RWPE2 (cell line): ENCODE results near the gene ISCA2.
A peak's percentile ranks its signal among the peaks of the same experiment; 100 is the strongest.

Experiments used
- ATAC-seq: fragments of 200-7000 bp; cut with Tn5 transposase; 3 replicates; pipeline ENCODE4 v1.9.1; 2021; ENCODE audit warnings: low read depth
- DNase-seq: peaks from one replicate; pipeline ENCODE4 v3.0.0-alpha.2; 2020; ENCODE audit warnings: low spot score
- H3K27ac ChIP-seq: fragments of 450-650 bp; 2 replicates; pipeline ENCODE4 v1.5.1; 2017; ENCODE audit warnings: mild to moderate bottlenecking; ENCODE audit not compliant: poor library complexity, severe bottlenecking
- H3K27me3 ChIP-seq: fragments of 250-450 bp; sonication (Bioruptor Pico); 2 replicates; pipeline ENCODE4 v1.5.1; 2021; ENCODE audit warnings: mild to moderate bottlenecking, moderate library complexity; ENCODE audit not compliant: insufficient read depth, poor library complexity, severe bottlenecking
- H3K36me3 ChIP-seq: fragments of 250-450 bp; sonication (Bioruptor Pico); 2 replicates; pipeline ENCODE4 v1.5.1; 2020; ENCODE audit warnings: low read depth, mild to moderate bottlenecking, moderate library complexity
- H3K4me1 ChIP-seq: fragments of 250-450 bp; sonication (Bioruptor Pico); 2 replicates; pipeline ENCODE4 v1.5.1; 2021; ENCODE audit warnings: mild to moderate bottlenecking, moderate library complexity; ENCODE audit not compliant: insufficient read depth, poor library complexity, severe bottlenecking
- H3K4me3 ChIP-seq: fragments of 250-450 bp; sonication (Bioruptor Pico); 2 replicates; pipeline ENCODE4 v1.5.1; 2021; ENCODE audit warnings: mild to moderate bottlenecking, moderate library complexity; ENCODE audit not compliant: severe bottlenecking
- H3K9me3 ChIP-seq: fragments of 250-450 bp; sonication (Bioruptor Pico); 2 replicates; pipeline ENCODE4 v1.5.1; 2021; ENCODE audit warnings: mild to moderate bottlenecking, moderate library complexity; ENCODE audit not compliant: severe bottlenecking
- CTCF ChIP-seq: fragments of 450-650 bp; IDR thresholded peaks from one replicate; pipeline ENCODE4 v1.5.1; 2017; ENCODE audit warnings: mild to moderate bottlenecking, moderate library complexity; ENCODE audit not compliant: poor library complexity, severe bottlenecking

Gene ISCA2

GRCh38 chr14:74510223-74510931 lies 16.8 kb downstream of the ISCA2 start:
- no peak overlapping the region for H3K27ac ChIP-seq
- peak; percentile 69 for DNase-seq

DNA sequence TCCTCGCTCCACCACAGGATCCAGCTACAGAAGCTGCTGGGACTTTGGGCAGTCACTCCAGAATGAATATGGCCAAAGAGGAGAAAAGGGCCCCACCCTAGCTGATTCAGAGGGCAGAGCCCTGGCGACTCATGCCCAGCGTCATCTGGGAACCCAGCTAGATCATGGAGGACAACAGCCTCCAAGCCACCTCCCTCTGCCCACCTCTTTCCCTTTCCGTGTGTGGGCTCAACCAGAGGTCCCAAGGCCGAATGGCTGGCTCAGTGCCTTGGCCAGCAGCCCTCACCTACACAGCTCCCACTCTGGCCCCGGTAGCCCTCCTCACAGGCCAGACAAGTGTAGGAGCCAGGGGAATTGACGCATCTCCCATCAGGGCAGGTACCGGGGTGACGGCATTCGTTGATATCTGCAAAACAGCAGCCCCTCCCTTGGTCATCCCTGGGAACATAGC lies 17.4 kb downstream of the ISCA2 start:
- DNase-seq: peak; percentile 68
- Histone ChIP-seq H3K36me3 (peaks cover 97% of the 10 kb centered on the region), H3K9me3 (no peaks in the 10 kb centered on the region), H3K27ac (no peak overlapping the region), H3K27me3 (no peaks in the 10 kb centered on the region), H3K4me3 (no peak overlapping the region), H3K4me1 (peaks cover 3% of the 10 kb centered on the region)
- no peak for TF ChIP-seq CTCF
- peak; percentile 64 for ATAC-seq

More at GRCh38 chr14:74510223-74510931, 16.8 kb downstream of the ISCA2 start:
- TF ChIP-seq CTCF: no peak
- peaks cover 3% of the 10 kb centered on the region for H3K4me1 ChIP-seq
- H3K36me3 ChIP-seq: peaks cover 95% of the 10 kb centered on the region
- no peak for ATAC-seq
- no peak overlapping the region for H3K4me3 ChIP-seq
- H3K9me3 ChIP-seq: no peaks in the 10 kb centered on the region
- H3K27me3 ChIP-seq: no peaks in the 10 kb centered on the region

DNA sequence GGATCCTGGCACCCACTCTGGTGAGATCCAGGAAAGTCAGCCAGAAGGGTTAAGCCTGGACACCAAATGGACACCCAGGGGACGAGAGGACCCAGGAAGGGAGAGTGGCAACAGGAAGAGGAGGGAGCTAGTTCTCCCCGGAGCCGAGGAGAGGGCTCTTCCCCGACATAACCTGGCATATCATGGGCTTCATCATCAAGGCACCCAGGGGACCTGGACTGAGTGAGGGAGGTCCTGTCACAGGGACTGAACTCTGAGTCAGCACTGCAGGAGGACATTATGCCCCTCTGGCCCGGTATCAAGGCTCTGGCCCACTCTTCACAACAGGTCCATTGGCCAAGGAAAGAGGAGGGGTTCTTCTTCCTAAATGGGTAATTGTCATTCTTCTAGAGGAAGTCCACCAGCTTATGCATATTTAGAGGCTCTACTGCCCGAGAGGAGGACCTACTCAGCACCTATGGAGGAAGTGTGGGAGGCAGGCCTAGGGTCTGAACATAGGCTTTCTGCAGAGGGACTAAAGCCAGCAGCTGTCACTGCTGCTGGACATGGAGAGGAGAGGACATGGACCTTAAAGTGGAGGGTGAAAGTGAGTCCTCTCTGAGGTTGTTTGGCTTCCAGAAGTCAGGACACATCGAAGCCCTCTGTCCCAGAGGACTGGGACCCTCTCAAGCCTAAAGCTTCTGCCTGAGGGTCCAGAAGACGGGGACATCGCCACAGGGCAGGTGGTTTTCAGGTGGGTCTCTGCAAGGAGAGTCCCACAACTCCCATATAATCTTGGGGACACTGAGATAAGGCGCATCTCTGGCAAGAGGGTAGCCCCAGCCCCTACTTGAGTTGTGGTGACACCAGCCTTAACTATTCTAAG lies 18.6 kb downstream of the ISCA2 start:
- no peak for TF ChIP-seq CTCF
- no peak overlapping the region for H3K27ac ChIP-seq
- peaks cover 3% of the 10 kb centered on the region for H3K4me1 ChIP-seq
- peak; percentile 31 for DNase-seq
- no peak overlapping the region for H3K4me3 ChIP-seq
- H3K36me3 ChIP-seq: peaks cover 94% of the 10 kb centered on the region
- no peak for ATAC-seq
- H3K9me3 ChIP-seq: no peaks in the 10 kb centered on the region
- no peaks in the 10 kb centered on the region for H3K27me3 ChIP-seq

- H3K27me3 ChIP-seq: no peaks in the 10 kb centered on the region
- H3K9me3 ChIP-seq: no peaks in the 10 kb centered on the region
- H3K27ac ChIP-seq: no peak overlapping the region
- H3K4me3 ChIP-seq: no peak overlapping the region
- no peak for TF ChIP-seq CTCF
- ATAC-seq (no peak), DNase-seq (no peak)
- H3K4me1 ChIP-seq: peaks cover 3% of the 10 kb centered on the region
- peaks cover 93% of the 10 kb centered on the region for H3K36me3 ChIP-seq
Observed at GRCh38 chr14:74514471-74514941, 20.9 kb downstream of the ISCA2 start.
